Measurements from ENCODE around the gene NTF3.

NTF3 gene

DNA sequence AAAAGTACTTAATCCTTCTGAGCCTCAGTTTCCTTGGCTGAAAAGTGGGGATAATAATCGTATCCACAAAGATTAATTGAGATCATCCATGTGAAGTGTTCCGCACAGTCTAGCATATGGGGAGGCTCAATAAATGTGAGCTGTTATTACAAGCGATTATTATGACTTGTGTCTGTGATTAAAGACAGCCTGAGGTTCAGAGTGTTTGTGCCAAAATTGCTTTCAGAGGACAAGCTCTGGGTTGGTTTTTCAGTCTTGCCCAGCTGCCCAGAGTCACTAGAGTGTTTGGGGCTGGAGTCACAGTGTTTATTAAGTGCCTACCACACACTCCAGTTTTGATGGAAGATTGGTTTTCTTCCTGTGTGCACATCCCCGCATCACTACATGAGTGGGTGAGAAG lies 53.5 kb downstream of the NTF3 start:
- no peak for DNase-seq (ENCODE audit: low read depth)
- no peak overlapping the region for H3K4me3 ChIP-seq (ENCODE audit: low read depth, low read length)
- TF ChIP-seq, protein P1, sequence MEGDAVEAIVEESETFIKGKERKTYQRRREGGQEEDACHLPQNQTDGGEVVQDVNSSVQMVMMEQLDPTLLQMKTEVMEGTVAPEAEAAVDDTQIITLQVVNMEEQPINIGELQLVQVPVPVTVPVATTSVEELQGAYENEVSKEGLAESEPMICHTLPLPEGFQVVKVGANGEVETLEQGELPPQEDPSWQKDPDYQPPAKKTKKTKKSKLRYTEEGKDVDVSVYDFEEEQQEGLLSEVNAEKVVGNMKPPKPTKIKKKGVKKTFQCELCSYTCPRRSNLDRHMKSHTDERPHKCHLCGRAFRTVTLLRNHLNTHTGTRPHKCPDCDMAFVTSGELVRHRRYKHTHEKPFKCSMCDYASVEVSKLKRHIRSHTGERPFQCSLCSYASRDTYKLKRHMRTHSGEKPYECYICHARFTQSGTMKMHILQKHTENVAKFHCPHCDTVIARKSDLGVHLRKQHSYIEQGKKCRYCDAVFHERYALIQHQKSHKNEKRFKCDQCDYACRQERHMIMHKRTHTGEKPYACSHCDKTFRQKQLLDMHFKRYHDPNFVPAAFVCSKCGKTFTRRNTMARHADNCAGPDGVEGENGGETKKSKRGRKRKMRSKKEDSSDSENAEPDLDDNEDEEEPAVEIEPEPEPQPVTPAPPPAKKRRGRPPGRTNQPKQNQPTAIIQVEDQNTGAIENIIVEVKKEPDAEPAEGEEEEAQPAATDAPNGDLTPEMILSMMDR (IDR thresholded peaks at IDR 0.05; ENCODE audit: control insufficient read depth, extremely low read depth, insufficient read depth), result no peak

DNA sequence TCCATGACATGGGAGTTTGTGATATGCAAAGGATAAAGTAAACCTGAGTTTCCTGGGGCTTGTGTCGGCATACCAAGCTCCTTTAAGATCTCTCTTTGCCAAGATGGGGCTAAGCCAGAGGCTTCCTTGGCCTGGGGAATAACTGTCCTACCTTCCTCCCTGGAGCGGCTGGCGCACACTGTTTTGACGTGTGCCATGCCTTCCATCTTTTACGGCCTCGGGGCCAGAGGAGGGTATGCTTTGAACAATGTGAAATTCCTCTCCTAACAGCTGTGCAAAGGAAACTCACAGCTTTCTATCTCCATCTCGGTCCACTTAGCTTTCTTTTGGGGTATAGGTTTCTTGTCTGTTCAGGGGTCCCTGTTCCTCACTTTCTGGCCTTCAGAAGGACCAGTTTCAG lies 55.2 kb downstream of the NTF3 start:
- H3K4me3 ChIP-seq (ENCODE audit: low read depth, low read length), result no peak overlapping the region
- no peak for DNase-seq (ENCODE audit: low read depth)
- TF ChIP-seq, protein P1 (IDR thresholded peaks at IDR 0.05; ENCODE audit: control insufficient read depth, extremely low read depth, insufficient read depth), result no peak

DNA sequence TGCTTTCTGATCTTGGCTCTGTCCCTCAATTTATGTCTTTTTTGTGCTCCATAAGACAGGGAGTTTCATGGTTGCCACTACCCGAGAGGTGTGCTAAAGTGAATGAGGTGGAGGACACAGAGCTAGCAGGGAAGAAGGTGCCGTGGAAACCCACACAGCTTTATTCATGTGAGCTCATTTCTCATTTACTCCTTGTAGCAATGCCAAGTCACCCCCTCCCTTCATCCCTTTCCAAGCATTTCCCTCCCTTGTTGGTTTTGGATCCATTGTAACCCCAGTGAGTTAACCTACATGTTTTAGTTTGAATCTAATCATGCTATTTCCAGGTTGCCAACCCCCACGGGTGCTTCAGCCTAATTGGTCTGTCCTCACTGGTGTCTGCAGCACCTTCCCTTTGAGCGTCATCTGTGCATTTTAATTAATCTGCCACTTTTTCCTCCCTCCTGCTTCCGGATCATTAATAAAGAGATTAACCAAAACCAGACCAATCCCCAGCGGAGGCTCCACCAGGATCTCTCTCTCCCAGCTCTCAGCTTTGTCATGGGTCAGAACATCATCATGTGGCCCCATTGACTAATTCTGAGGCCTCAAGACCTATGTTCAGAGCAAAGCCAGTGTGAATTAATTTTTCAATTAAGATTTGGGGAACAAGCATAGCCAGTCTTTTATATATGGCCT lies 56.2 kb downstream of the NTF3 start:
- H3K4me3 ChIP-seq (ENCODE audit: low read depth, low read length), result no peak overlapping the region
- no peak for DNase-seq (ENCODE audit: low read depth)
- TF ChIP-seq, protein P1 (IDR thresholded peaks at IDR 0.05; ENCODE audit: control insufficient read depth, extremely low read depth, insufficient read depth), result no peak

DNA sequence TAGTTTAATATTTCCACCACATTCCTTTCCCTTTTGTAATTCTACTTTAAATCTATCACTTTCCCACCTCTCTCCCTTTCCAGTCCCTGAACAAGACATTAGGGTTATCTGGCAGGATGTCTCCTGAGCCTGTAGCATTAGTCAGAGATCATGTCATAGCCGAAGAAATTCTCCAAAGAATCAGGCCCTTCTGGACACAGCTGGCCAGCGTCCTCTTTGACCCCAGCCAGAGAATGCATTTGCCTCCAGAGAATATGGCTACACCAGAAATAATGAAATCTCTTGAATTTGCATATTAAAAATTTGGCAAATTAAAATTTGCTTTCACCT lies 56.7 kb downstream of the NTF3 start:
- H3K4me3 ChIP-seq (ENCODE audit: low read depth, low read length), result no peak overlapping the region
- DNase-seq (ENCODE audit: low read depth), result no peak
- TF ChIP-seq, protein P1 (IDR thresholded peaks at IDR 0.05; ENCODE audit: control insufficient read depth, extremely low read depth, insufficient read depth), result no peak

DNA sequence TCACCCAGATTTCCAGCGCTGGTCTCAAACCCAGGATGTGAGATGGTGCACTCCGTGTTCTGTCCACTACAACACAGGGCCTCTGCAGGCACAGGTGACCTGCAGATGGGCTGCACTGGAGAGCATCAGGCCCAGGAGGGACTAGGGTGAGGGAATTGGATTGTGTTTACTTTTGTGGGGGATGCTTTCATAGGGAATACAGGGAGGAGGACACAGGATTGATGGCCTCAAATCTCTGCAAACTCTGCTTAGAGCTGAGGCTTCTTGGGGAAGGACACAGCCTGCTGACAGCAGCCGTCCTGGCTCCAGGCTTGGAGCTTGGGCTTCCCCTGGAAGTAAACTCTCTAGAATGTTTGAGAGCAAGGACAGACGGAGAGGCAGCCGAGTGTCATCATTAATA lies 57.1 kb downstream of the NTF3 start:
- no peak overlapping the region for H3K4me3 ChIP-seq (ENCODE audit: low read depth, low read length)
- no peak for DNase-seq (ENCODE audit: low read depth)
- TF ChIP-seq, protein P1 (IDR thresholded peaks at IDR 0.05; ENCODE audit: control insufficient read depth, extremely low read depth, insufficient read depth), result no peak

DNA sequence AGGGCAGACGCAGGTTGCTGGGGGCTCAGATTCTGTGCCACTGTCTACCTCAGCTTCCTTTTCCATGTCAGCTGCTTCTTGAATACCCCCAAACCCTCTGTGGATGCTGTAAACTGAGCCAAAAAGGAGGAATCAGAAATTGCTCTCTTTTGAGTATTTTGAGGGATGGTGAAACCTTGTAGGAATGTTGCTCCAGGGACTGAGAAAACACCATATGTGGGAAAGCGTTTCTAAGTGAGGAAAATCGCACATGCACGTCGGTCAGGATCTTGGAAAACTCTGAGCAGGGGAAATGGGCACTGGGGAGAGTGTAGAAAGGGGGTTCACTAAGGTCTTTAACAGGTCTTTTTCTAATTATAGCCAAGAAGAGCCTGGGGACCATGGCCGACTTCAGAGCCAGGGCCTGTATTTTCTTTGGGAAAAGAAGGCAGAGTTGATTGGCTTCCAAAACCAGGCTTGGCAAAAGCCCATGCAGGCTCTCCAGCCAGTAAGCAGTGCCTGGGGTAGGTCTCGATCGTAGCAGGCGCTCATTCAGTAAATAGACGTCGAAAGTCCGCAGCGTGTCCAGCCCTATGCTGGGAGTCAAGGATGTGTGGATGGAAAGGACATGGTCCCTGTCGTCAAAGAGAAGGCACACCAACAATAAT lies 58.0 kb downstream of the NTF3 start:
- no peak overlapping the region for H3K4me3 ChIP-seq (ENCODE audit: low read depth, low read length)
- DNase-seq (ENCODE audit: low read depth), result no peak

More for the DNA sequence above, 58.0 kb downstream of the NTF3 start:
- TF ChIP-seq, protein P1 (IDR thresholded peaks at IDR 0.05; ENCODE audit: control insufficient read depth, extremely low read depth, insufficient read depth), result no peak

Data from LNCaP clone FGC (cell line).